Stimulated activated CD4-positive, alpha-beta T cell treated with anti-CD3 and anti-CD28 coated beads, Interleukin-2, amount 100 ng/mL, for 24 hours (primary cell): ENCODE measurements around the gene EIF4E2.
"Not testable (repeated sequence)": the region's sequence is repeated elsewhere in the genome, so short reads cannot be mapped to it uniquely, and the experiment has no call there.

Experiments used
- DNase-seq, 2 donors: peaks; one replicate each; pipeline ENCODE4 v3.0.0-alpha.2; 2020

The EIF4E2 gene

DNA sequence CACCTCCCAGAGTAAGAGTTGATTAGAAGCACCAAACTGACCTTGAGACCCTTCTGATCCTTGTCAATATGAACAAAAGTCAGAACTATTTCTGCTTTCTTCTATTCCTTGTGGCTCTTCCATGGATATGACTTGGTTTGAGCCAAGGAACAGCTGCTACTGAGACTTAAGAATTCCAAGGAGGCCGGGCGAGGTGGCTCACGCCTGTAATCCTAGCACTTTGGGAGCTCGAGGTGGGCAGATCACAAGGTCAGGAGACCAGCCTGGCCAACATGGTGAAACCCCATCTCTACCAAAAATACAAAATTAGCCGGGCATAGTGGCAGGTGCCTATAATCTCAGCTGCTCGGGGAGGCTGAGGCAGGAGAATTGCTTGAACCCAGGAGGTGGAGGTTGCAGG is 20.0 kb downstream of the EIF4E2 start:
- not testable (repeated sequence) for DNase-seq

DNA sequence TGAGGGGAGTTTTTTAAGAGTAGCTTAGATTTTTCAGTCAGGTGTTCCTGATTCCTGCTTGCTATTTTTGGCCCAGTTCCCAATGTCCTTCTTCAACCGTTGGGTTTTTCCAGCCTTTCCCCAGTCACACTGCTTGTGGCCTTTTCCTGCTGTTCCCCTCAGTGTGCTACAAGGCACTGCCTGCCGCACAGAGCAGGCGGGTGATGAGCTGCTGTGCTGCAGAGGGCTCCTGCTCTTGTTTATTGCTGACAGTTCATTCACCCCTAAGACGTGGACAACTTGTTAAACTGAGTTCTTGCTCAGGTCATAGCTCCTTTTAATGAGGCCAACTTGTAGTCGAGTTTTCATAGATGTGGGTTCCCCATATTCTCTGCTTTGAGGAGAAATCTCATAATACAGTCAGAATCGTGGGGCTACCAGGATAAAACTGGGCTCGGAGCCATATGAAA is 20.6 kb downstream of the EIF4E2 start:
- DNase-seq = no peak

DNA sequence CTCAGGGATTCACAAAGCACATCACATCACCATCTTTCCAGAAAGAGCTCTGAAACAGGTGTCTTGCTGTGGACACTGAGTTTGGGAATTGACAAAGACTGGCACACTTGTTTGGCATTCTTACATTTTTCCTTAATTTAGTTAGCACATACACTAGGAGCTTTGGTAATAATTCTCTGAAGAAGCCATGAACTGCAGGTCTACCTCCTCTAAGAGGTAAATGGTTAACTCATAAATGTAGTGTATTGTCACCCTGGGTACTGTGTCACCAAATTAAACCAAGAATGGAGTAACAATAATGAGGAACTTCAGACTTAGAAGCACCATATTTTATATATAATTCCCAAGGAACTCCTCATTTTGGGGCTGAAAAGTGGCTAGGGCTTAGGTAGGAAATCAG is 22.6 kb downstream of the EIF4E2 start:
- DNase-seq = no peak

DNA sequence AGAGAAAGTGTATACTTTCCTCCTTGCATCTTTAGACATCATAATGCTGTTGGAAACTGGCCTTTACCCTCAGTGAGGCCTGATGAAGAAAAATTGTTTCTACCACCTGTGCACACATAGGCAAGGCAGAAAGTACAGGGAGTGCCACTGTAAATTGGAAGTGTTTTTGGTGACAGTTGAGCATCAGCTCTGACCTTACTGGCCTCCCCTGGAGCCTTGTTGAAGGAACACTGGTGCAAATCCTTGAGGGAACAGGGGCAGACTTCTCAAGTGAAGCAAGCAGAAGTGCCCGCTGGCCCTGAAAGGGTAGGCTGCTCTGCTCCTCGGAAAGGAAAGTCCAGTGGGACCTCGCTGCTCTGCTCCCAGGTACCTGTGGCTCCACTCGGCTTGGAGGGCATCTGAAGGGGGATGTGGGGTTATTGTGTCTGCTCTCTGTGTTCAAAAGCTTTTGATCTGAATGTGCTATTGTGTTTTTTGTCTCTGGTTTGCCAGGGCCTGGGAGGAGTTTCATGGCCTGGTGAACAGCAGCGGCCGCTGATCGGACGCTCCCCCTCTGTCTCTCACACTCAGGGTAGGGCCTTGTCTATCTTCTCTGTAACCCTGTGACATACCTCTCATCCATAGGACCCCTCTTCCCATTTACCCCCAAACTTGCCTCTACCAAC is 23.4 kb downstream of the EIF4E2 start:
- no peak for DNase-seq

DNA sequence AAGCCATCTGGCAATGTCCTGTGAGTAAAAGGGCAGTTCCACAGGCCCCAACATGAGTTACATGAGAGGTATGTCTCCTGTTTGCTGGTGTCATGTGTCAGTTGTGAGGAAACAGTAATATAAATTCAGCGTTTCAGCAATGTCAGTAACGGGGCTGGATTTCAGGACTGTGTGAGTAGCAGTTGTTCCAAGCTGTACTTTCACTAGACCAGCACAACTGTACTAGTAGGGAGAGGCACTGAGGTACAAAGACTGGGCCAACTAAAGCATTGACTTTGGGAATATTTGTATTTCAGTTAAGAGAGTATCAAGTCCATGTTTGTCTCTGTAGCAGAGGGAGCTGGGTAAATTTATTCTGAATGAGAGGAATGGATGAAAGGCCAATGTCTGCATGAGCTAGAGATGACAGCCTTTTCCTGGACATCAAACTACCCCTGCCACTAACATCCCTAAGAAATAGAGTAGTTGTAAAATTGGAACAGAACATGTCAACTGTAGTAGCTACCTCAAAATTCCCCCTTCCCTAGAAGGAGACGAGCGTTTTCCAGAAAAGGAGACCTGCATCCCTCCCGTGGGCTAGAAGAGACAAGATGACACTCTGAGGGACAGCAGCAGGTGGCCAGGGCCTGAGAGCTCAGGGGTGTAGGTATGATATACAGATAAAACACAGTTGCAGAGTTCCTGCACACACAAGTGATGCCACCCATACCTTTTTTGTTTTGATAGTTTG is 24.4 kb downstream of the EIF4E2 start:
- DNase-seq = no peak

DNA sequence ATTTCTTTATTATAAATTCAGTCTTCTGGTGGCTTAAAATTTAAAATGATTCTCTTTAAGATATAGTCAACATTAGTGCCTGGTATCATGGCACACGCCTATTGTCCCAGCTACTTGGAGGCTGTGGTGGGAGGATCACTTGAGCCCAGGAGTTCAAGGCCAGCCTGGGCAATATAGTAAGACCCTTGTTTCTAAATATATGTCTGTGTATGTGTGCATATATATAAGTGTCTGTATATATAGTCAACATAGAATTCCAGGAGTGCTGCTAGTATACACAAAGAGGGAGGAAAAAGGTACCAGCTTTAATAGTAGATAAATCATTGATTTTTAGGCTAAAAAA is 24.9 kb downstream of the EIF4E2 start:
- no peak for DNase-seq

DNA sequence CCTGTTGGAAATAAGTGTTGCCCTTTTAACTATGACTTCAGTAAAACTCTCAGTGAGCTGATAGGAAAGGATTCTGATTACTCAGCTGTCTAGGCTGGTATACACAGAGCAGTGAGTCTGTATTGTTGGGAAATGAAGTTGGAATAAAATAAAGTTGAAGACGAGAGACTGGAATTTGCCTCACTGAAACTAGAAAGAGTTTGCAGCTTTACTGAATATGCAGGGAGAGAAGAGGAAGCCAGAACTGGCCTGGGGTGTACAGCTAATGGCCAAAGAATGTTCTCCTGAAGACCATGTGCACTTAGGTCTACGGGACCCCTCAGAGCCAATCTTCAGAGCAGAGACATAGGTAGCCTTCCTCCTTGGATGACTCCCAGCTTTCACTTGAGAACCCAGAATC is 26.5 kb downstream of the EIF4E2 start:
- no peak for DNase-seq

DNA sequence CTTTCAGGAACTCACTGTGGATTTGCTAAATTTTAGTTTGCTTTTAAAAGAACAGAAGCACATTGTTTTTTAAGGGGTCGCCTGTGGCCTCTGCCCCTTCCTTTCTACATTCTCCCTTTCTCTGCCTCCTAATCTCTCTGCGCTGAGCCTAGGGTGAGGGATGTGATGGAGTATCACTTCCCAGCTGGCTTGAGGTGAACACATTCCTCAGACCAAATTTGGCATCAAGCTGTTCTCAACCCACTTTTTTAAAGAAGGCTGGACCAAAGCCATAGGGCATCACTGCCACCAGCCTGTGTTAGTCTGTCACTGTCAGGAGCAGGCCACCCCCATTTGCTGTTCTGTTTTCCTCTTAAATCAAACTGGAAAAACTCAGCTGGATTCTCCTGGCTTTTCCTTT is 27.4 kb downstream of the EIF4E2 start:
- DNase-seq = no peak

DNA sequence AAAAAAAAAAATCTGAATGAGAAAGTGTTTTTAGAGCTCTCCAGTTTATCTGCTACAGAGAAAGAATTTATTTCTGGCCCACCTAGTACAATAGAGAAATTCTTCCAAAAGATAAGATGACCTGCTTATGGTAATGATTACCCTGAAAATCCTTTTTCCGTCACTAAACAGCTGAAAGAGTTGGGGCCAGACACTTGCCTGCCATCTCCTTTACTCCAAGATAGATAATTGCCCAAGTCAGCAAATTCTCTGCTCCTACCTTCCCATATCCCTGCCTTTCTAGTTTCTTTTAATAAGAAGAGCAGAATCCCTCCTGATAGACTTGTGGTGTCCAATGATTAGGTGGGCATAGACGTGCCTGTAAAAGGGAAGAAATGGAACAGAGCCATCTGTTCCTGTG is 28.1 kb downstream of the EIF4E2 start:
- no peak for DNase-seq

DNA sequence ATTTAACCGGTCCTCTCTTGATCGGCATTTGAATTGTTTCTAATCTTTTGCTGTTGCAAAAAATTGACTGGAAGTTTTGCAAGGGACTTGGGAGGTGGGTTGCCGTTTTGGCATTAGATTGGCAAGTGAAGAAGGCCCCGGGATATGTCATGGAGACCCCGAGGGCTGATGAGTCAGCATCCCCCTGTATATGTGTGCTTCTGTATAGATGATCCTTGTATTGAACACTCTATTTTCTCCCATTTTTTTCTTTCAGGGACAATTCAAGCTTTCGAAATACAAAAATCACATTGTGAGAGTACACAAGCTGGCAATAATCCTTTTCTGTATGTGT is 30.1 kb downstream of the EIF4E2 start:
- no peak for DNase-seq

DNA sequence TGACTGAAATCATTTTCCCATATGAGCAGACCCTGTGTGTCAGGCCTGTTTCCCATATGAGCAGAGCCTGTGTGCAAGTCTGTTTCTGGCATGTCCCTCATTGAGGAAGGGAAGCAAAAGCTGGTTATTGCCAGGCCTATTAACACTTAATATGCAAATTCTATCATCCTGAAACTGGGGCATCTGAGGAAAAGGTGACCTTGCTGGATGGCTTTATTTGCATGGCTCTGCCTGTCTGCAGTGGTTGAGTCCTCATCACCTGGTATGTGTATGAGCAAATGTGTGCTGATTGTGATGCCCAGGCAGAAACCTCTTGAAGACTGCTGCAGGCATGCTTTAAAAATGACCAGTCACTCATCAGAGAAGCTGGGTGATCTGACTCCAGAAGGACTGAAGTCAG is 31.2 kb downstream of the EIF4E2 start:
- DNase-seq = no peak

DNA sequence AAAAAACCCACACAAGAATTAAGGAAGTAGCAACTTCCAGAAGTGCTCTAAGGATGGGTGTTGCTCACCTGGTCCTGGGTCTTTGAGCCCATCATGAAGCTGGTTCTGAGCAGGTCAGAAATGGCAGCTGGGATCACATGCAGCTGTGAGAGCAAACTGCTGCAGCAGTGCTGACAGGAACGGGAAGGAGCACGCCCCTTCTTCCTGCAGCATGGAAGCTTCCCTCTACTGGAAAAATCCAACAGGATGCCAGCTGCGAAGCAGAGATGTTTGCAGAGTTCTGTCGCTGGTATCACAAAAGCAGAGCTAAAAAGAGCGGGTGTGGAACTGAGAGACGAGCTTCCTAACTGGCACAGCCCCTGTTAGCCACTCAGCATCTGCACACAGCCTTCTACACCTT is 33.7 kb downstream of the EIF4E2 start:
- no peak for DNase-seq

DNA sequence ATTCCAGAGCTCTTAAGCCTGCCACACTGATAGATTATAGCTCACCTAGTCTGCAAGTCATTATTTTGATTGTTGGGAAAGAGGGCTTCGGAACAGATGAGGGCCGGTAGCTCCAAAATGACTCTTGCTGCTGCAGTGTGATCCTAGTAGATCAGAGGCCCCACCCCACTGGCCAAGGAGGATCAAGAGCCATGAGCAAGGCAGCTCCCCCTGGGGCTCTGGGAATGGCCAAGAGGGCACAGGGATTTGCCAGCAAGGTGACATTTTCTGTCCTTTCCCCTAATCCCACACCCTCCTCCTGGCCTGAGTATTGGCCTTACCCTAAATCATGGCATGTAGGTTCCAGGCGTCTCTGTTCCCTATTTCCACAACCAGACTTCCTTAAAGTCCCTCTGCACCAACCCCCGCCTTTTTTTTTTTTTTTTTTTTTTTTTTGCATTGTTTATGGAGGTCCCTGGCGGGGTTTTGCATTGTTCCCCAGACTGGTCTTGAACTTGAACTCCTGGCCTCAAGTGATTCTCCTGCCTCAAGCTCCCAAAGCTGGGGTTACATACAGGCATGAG is 36.5 kb downstream of the EIF4E2 start:
- DNase-seq = no peak

DNA sequence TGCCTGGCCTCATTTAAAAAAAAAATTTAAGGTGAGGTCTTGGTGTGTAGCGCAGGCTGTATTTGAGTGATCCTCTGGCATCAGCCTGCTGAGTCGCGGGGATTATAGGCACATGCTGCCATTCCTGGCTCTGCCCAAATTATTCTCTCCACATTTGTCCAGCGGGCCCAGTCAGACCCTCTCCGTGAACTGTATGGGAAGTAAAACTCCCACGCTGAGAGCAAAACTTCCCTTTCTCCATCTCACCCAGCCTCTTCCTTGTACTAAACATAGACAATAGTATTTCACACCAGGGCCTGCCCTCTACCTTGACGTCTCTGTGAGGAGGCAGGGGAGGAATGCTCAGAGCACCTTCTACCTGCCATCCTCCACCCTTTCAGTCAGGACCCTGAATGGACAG is 37.0 kb downstream of the EIF4E2 start:
- DNase-seq = no peak

DNA sequence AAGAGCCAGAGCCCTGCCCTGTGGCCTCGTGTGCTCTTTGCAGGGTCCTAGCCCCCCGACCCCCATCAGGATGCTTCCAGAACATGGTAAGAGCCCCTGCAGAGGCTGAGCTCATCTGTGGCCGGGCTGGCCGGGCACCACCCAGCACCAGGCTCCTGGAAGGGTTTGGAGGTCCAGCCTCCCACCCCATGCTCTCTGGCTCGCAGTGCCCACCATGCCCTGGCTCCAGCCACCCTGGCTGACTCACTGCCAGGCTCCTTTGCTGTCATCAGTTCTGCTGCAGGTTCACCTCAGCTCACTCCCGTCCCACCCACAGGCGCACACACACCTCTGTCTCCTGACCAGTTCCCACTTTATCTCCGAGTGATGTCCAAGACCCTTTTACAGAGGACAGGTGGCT is 37.5 kb downstream of the EIF4E2 start:
- no peak for DNase-seq

DNA sequence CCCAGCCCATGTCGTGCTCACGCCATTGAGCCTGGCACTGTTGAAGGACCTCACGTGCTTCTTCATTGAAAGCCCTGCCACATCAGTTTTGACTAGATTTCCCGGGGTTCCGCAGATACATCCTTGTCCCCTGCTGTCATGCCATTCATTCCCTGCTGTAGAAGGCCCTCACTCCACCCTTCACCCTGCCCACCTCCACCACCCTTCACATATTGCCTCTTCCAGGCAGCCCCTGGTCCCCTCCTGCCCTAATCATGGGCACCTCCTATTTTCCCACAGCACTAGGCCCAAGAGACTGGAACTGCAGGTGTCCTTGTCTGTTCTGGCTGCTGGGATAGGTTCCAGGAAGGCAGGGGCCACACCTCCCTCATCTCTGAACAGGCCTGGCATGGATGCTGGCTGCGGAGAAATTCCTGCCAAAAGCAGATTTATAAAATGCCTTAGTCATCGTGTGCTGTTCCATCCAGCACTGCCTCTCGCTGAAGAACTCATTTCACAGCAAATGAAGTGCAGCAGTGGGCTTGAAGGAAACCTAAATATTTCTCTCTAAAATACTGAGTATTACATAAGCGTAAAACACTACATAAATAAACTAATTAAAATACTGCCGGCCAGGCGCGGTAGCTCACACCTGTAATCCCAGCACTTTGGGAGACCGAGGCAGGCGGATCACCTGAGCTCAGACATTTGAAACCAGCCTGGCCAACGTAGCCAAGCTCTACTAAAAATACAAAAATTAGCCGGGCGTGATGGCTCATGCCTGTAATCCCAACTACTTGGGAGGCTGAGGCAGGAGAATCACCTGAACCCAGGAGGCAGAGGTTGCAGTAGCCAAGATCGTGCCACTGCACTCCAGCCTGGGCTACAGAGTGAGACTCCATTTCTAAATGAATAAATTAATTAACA is 38.4 kb downstream of the EIF4E2 start:
- no peak for DNase-seq

DNA sequence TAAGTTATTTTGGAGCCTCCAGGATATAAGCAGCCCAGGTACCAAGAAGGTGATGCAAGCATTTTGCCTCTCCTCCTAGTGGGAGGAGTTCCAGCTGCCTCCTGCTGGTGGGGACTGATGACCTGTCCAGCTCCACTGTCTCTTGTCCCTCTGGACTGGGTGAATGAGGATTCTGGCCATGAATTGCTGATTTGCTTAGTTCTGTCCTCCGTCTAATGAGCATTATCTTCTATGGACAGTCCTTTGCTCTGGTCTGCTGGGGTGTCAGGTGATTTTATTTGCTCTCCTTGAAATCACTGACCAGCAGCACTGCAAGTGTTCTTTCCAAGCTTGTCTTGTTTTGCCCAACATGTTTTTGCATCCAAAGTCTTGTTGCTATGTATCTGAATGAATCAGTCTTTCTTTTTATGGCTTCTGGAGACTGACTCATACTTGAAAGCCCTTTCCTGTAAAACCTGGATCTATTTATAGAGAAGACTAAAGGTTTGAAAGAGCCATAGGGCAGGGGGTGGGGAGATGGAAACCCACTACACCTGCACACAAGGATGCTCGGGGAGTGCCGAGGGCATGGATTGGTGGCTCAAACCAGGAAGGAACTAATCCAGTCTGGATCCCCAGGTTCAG is 42.4 kb downstream of the EIF4E2 start:
- no peak for DNase-seq

DNA sequence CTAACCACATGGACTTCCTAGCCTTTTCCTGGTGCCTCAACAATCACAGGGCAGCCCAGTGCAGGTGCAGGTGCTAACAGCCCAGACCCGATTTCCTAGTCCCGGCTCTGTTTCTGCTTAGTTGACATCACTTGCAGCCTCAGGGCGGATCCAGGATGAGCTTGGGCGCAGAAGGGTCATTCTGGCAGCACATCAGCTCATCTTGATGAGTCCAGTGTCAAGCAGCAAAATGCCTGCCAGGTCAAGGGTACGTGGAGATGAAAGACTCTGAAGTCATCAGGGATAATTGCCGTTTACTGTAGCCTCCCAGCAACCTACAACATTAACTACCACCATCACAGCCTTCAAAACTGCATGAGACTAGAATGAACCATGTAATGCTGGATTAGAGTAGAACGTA is 43.5 kb downstream of the EIF4E2 start:
- DNase-seq = no peak

DNA sequence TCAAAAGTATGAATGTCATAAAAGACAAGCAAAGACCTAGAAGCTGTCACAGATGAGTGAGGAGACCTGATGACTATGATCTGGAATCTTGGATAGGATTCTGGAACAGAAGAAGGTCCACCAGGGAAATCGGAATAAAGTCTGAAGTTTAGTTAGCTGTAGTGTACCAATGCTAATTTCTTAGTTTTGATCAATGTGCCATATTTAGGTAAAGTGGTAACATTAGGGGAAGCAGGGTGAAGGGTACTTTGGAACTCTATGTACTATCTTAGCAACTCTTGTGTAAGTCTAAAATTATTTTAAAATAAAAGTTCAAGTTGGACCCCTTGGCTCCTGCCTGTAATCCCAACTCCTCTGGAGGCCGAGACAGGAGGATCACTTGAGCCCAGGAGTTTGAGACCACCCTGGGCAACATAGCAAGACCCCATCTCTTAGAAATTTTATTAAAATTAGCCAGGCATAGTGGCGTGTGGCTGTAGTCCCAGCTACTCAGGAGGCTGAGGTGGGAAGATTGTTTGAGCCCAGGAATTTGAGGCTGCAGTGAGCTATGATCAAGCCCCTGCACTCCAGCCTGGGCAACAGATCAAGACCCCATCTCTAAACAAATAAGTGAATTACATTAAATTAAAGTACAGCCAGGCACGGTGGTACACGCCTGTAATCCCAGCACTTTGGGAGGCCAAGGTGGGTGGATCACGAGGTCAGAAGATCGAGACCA is 47.0 kb downstream of the EIF4E2 start:
- no peak for DNase-seq

DNA sequence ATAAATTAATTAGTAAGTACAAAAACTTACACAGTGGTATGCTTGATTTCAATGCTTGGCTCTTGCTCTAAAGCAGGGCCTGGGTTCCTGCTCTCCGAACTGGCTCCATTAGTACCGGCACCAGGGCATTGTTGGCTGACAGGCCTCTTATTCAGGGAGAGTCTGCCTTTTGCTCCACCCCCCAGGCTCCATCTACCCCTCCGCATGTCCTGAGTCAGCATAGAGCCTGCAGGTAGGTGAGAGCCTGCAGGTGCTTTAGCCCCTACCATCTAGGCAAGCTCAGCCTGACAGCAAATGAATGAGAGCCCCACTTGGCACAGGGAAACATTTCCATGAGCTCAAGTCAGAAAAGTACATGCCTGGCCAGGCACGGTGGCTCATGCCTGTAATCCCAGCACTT is 47.8 kb downstream of the EIF4E2 start:
- DNase-seq = no peak

DNA sequence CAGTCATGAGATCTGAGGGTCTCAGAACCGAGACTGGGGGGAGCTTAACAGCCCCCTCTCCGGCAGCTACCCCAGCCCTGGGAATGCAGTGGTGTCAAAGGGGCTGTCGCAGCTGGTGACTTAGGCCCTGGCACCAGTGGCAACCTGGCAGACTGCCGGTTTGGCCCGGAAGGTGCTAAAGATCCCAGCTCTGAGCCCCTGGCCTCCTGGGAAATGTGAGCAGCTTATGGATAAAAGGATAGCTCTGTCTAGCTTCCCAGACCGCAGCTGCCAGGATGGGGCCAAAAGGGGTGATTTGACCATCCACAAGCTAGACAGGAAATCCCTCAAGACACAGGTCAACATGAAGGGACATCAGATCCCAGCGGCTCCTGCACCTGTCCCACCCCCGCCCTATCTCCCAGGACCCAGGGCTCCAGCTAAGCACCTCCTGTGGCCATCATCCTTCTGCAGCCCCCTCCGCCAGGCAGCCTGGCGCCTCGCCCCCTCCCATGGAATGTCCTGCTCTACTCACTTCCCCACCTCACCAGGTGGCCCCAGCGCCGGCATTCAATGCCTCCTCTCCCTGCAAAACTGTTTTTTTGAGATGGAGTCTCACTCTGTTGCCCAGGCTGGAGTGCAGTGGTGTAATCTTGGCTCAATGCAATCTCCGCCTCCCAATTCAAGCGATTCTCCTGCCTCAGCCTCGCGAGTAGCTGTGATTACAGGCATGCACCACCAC is 49.7 kb downstream of the EIF4E2 start:
- no peak for DNase-seq

DNA sequence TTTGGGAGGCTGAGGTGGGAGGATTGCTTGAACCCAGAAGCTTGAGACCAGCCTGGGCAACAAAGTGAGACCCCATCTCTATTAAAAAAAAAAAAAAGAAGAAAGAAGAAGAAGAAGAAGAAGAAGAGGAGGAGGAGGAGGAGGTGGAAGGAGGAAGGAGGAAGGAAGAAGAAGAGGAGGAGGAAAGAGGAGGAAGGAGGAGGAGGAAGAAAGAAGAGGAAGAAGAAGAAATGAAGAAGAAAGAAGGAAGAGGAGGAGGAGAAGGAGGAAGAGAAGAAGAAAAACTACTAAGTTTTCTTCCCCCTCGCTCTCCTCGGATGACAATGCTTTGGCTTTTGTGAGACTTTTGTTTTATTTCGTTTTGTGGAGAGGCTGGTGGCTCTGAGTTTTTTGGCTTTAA is 52.8 kb downstream of the EIF4E2 start:
- DNase-seq = no peak
